ENCODE results near the gene SMTN. TPM values are rescaled to one million over a fixed set of nuclear protein-coding genes. Genes with fewer than 3 reads are reported as not detected.

The SMTN gene
- total and polyA plus RNA-seq, 9 of the 15 experiments (the other 6 are each of a cell fraction or from before 2014, with no cell fraction given): 2.5 to 41.1 (median 16.1) TPM

DNA sequence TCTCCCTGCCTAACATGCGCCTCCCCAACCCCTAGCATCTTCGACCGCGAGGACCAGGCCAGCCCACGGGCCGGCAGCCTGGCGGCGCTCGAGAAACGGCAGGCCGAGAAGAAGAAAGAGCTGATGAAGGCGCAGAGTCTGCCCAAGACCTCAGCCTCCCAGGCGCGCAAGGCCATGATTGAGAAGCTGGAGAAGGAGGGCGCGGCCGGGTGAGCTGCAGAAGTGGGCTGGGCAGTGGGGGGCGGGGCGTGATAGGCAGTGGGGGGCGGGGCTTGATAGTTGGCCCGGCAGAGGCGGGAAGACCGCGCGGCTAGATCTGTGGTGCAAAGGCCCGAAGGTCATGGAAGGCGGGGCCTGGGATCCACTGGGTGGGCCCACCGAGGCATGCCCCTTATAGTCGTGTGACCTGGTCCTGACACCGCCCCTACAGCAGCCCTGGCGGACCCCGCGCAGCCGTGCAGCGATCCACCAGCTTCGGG is 17.6 kb downstream of the SMTN start:
- no peaks in the 10 kb centered on the region for H4K20me1 ChIP-seq (replicated peaks; ENCODE audit: control insufficient read depth, insufficient read depth, low read length)
- 12% methylated on average over 10 of the region's 36 CpGs for WGBS (ENCODE audit: insufficient coverage, low coverage, missing lambda C conversion rate)
- H3K9ac ChIP-seq (ENCODE audit: insufficient read depth in 1 of 2, low read depth in 2 of 2, low read length in 2 of 2): peak overlapping the region in 1 of 2 experiments; percentile 65; a peak in 2 of 4 replicates
- no TSS peak for BruUV-seq (replicated peaks)
- DNase-seq (ENCODE audit: extremely low read depth in 1 of 4, low spot score in 3 of 4): peak; percentile 77 to 89 (median 88)
- no peaks in the 10 kb centered on the region for H3K9me3 ChIP-seq (replicated peaks; ENCODE audit: control insufficient read depth, insufficient read depth, low read depth, low read length)
- H3K4me3 ChIP-seq: no peak overlapping the region
- peak; percentile 97 for ATAC-seq
- H3K27ac ChIP-seq (ENCODE audit: extremely low read depth, low read depth, low read length): no peak overlapping the region
- H3K4me1 ChIP-seq (replicated peaks in 1 of 2; ENCODE audit: control insufficient read depth in 2 of 2, insufficient read depth in 2 of 2, low read length in 2 of 2): peaks cover 10 to 13% of the 10 kb centered on the region in 2 experiments; a peak in 4 of 5 replicates
- no peaks in the 10 kb centered on the region for H3K79me2 ChIP-seq (ENCODE audit: control insufficient read depth, insufficient read depth, low read length)
- in situ Hi-C loops (cut with MboI) (no loop called here), intact Hi-C loops (cut with micrococcal nuclease) (no loop called here)
- CTCF ChIA-PET (ENCODE audit: low intra/inter-chr PET ratio): no interaction called here
- peaks cover 27% of the 10 kb centered on the region; the same call in 2 of the 3 replicates for H3K36me3 ChIP-seq (ENCODE audit: control insufficient read depth, insufficient read depth, low read length)
- 0 out of 2 replicates have a peak overlapping the region, but pooled peaks have one; percentile 45 for H2AFZ ChIP-seq (ENCODE audit: low read depth, low read length)
- H3K4me2 ChIP-seq (ENCODE audit: insufficient read depth, low read length): no peak overlapping the region; the same call in 1 of the 2 replicates
- H3K27me3 ChIP-seq (ENCODE audit: control insufficient read depth in 2 of 2, insufficient read depth in 2 of 2, low read length in 2 of 2): no peaks in the 10 kb centered on the region
- peak; percentile 48 for FAIRE-seq
- POLR2A ChIA-PET: interaction anchor here (1.0 to 1.4 kb wide), 2 partner anchors 9 to 18 kb away, joined by 3 to 4 read pairs; partner anchors contain the start of genes SELENOM and SMTN
- H3K9me1 ChIP-seq (ENCODE audit: control insufficient read depth, insufficient read depth, low read length): peaks cover 5% of the 10 kb centered on the region
- TF ChIP-seq SUPT5H (IDR thresholded peaks at IDR 0.05): no peak
- TF ChIP-seq, protein P1, sequence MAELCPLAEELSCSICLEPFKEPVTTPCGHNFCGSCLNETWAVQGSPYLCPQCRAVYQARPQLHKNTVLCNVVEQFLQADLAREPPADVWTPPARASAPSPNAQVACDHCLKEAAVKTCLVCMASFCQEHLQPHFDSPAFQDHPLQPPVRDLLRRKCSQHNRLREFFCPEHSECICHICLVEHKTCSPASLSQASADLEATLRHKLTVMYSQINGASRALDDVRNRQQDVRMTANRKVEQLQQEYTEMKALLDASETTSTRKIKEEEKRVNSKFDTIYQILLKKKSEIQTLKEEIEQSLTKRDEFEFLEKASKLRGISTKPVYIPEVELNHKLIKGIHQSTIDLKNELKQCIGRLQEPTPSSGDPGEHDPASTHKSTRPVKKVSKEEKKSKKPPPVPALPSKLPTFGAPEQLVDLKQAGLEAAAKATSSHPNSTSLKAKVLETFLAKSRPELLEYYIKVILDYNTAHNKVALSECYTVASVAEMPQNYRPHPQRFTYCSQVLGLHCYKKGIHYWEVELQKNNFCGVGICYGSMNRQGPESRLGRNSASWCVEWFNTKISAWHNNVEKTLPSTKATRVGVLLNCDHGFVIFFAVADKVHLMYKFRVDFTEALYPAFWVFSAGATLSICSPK (IDR thresholded peaks at IDR 0.05; ENCODE audit: borderline replicate concordance): no peak
- no peak for TF ChIP-seq SRSF1 (IDR thresholded peaks at IDR 0.05; ENCODE audit: low read depth, low read length)
- TF ChIP-seq TEAD2 (tag; IDR thresholded peaks at IDR 0.05): no peak
- TF ChIP-seq ZNF518B (CRISPR knock-in tag; IDR thresholded peaks at IDR 0.05): no peak
- no peak for TF ChIP-seq MIER1 (IDR thresholded peaks at IDR 0.05; ENCODE audit: low read depth)
- TF ChIP-seq MAFK (IDR thresholded peaks at IDR 0.05; ENCODE audit: low read length): no peak
- TF ChIP-seq ZNF175 (CRISPR knock-in tag; IDR thresholded peaks at IDR 0.05; ENCODE audit: low read depth): no peak
- no peak for TF ChIP-seq ETV6 (IDR thresholded peaks at IDR 0.05; ENCODE audit: borderline replicate concordance in 1 of 2, low read depth in 2 of 2, low read length in 1 of 2)
- TF ChIP-seq ETV6 (CRISPR knock-in tag; IDR thresholded peaks at IDR 0.05; ENCODE audit: borderline replicate concordance): no peak
- TF ChIP-seq MTA2 (IDR thresholded peaks at IDR 0.05; ENCODE audit: low read depth): no peak
- peak; percentile 43; the same call in 1 of the 2 replicates for TF ChIP-seq POLR2G (IDR thresholded peaks at IDR 0.05; ENCODE audit: low read depth, low read length)
- no peak for TF ChIP-seq ZNF398 (CRISPR knock-in tag; IDR thresholded peaks at IDR 0.05)
- no peak for TF ChIP-seq ZNF165 (CRISPR knock-in tag; IDR thresholded peaks at IDR 0.05; ENCODE audit: borderline replicate concordance)
- TF ChIP-seq ZBTB7A (IDR thresholded peaks at IDR 0.05; ENCODE audit: borderline replicate concordance, control insufficient read depth, low read depth, low read length): peak; percentile 22; the same call in 1 of the 2 replicates
- no peak for TF ChIP-seq SP1 (CRISPR knock-in tag; IDR thresholded peaks at IDR 0.05)

Measured in K562 (cell line).